ENCODE results near the gene PIGM.
"Not testable (repeated sequence)": the region's sequence is repeated elsewhere in the genome, so short reads cannot be mapped to it uniquely, and the experiment has no call there.

Gene PIGM

GRCh38 chr1:160056648-160057169 lies 24.9 kb upstream of the PIGM start:
- CTCF ChIA-PET: interaction anchor here (0.7 kb wide), 1 partner anchor 19 kb away, joined by 3 read pairs; no protein-coding TSS in a partner anchor
- no peak for DNase-seq (ENCODE audit: extremely low spot score)
- POLR2A ChIA-PET: no interaction called here
- TF ChIP-seq CTBP1 (IDR thresholded peaks at IDR 0.05; ENCODE audit: borderline replicate concordance) (no peak), ARNT (IDR thresholded peaks at IDR 0.05) (no peak), FOXK2 (IDR thresholded peaks at IDR 0.05) (no peak), NFRKB (IDR thresholded peaks at IDR 0.05) (no peak), PKNOX1 (IDR thresholded peaks at IDR 0.05) (no peak), LEF1 (IDR thresholded peaks at IDR 0.05; ENCODE audit: borderline replicate concordance) (no peak), L3MBTL2 (conservative IDR thresholded peaks at IDR 0.05) (no peak), BHLHE40 (IDR thresholded peaks at IDR 0.05; ENCODE audit: borderline replicate concordance) (no peak), ZNF384 (IDR thresholded peaks at IDR 0.05) (no peak), ELF4 (IDR thresholded peaks at IDR 0.05) (no peak), SUZ12 (IDR thresholded peaks at IDR 0.05) (no peak), FOXM1 (IDR thresholded peaks at IDR 0.05; ENCODE audit: borderline replicate concordance) (no peak), TARDBP (IDR thresholded peaks at IDR 0.05) (no peak), HDGF (IDR thresholded peaks at IDR 0.05; ENCODE audit: borderline replicate concordance) (no peak), FOXA1 (IDR thresholded peaks at IDR 0.05) (no peak), SP1 (IDR thresholded peaks at IDR 0.05) (no peak)

- CTCF ChIA-PET: no interaction called here
- TF ChIP-seq CTBP1 (IDR thresholded peaks at IDR 0.05; ENCODE audit: borderline replicate concordance) (no peak), NFRKB (IDR thresholded peaks at IDR 0.05) (no peak), ZNF384 (IDR thresholded peaks at IDR 0.05) (no peak), TARDBP (IDR thresholded peaks at IDR 0.05) (no peak), PKNOX1 (IDR thresholded peaks at IDR 0.05) (no peak), HDGF (IDR thresholded peaks at IDR 0.05; ENCODE audit: borderline replicate concordance) (no peak), SP1 (IDR thresholded peaks at IDR 0.05) (no peak), FOXA1 (IDR thresholded peaks at IDR 0.05) (no peak), FOXK2 (IDR thresholded peaks at IDR 0.05) (no peak), LEF1 (IDR thresholded peaks at IDR 0.05; ENCODE audit: borderline replicate concordance) (no peak), ARNT (IDR thresholded peaks at IDR 0.05) (no peak), ELF4 (IDR thresholded peaks at IDR 0.05) (no peak), FOXM1 (IDR thresholded peaks at IDR 0.05; ENCODE audit: borderline replicate concordance) (no peak), L3MBTL2 (conservative IDR thresholded peaks at IDR 0.05) (no peak), SUZ12 (IDR thresholded peaks at IDR 0.05) (no peak), BHLHE40 (IDR thresholded peaks at IDR 0.05; ENCODE audit: borderline replicate concordance) (no peak)
- POLR2A ChIA-PET: no interaction called here
These were observed 22.0 kb upstream of the PIGM start for GRCh38 chr1:160053548-160054365.

GRCh38 chr1:160052936-160053335 lies 21.1 kb upstream of the PIGM start:
- POLR2A ChIA-PET: no interaction called here
- DNase-seq (ENCODE audit: extremely low spot score): no peak
- CTCF ChIA-PET: no interaction called here
- TF ChIP-seq SP1 (IDR thresholded peaks at IDR 0.05) (no peak), LEF1 (IDR thresholded peaks at IDR 0.05; ENCODE audit: borderline replicate concordance) (no peak), PKNOX1 (IDR thresholded peaks at IDR 0.05) (no peak), NFRKB (IDR thresholded peaks at IDR 0.05) (no peak), TARDBP (IDR thresholded peaks at IDR 0.05) (no peak)

More at GRCh38 chr1:160053548-160054365, 22.0 kb upstream of the PIGM start:
- no peak for DNase-seq (ENCODE audit: extremely low spot score)

GRCh38 chr1:160050619-160051018 lies 18.8 kb upstream of the PIGM start:
- DNase-seq (ENCODE audit: extremely low spot score): no peak
- no peak for TF ChIP-seq TARDBP (IDR thresholded peaks at IDR 0.05)
- no peak for TF ChIP-seq LEF1 (IDR thresholded peaks at IDR 0.05; ENCODE audit: borderline replicate concordance)
- TF ChIP-seq ZNF384 (IDR thresholded peaks at IDR 0.05): no peak
- ChIA-PET POLR2A (no interaction called here), CTCF (interaction anchor here (1.0 kb wide), 1 partner anchor 27 kb away, joined by 3 read pairs; no protein-coding TSS in a partner anchor)

- CTCF ChIA-PET: interaction anchor here (0.9 to 1.0 kb wide), 2 partner anchors 28 to 36 kb away, joined by 3 read pairs; no protein-coding TSS in a partner anchor
- POLR2A ChIA-PET; DNase-seq (ENCODE audit: extremely low spot score): not testable (repeated sequence)
These were observed 18.4 kb upstream of the PIGM start for GRCh38 chr1:160050182-160050581.

GRCh38 chr1:160049101-160049500 lies 17.3 kb upstream of the PIGM start:
- TF ChIP-seq FOXM1 (IDR thresholded peaks at IDR 0.05; ENCODE audit: borderline replicate concordance) (no peak), ARNT (IDR thresholded peaks at IDR 0.05) (no peak), SP1 (IDR thresholded peaks at IDR 0.05) (no peak), FOXK2 (IDR thresholded peaks at IDR 0.05) (no peak), BHLHE40 (IDR thresholded peaks at IDR 0.05; ENCODE audit: borderline replicate concordance) (no peak), PKNOX1 (IDR thresholded peaks at IDR 0.05) (no peak), CTBP1 (IDR thresholded peaks at IDR 0.05; ENCODE audit: borderline replicate concordance) (no peak), SUZ12 (IDR thresholded peaks at IDR 0.05) (no peak)

More at GRCh38 chr1:160049101-160049500, 17.3 kb upstream of the PIGM start:
- ChIA-PET POLR2A (no interaction called here), CTCF (no interaction called here)
- DNase-seq (ENCODE audit: extremely low spot score): no peak
